Motor neuron (in vitro differentiated cells): Measurements from ENCODE around the gene EQTN. TPM values are rescaled to one million over a fixed set of nuclear protein-coding genes. Genes with fewer than 3 reads are reported as not detected.

Source experiments
- ATAC-seq, 8 experiments: fragments of 200-7000 bp; cut with Tn5 transposase; replicated peaks in 6 of 8; 2 replicates each; pipeline ENCODE4 v1.8.0; 2021; ENCODE audit warnings: mild to moderate bottlenecking in 8 of 8, moderate library complexity in 8 of 8
- H3K27ac ChIP-seq, 2 donors: fragments of 250-450 bp; sonication (Bioruptor Pico); 2 replicates each; pipeline ENCODE4 v1.9.0; 2021; ENCODE audit warnings: antibody characterized with exemption in 2 of 2, mild to moderate bottlenecking in 2 of 2, moderate library complexity in 1 of 2
- H3K4me1 ChIP-seq, 2 donors: fragments of 250-450 bp; sonication (Bioruptor Pico); replicated peaks in 1 of 2; 2 replicates each; pipeline ENCODE4 v1.6.1; 2021; ENCODE audit warnings: antibody characterized with exemption in 2 of 2, mild to moderate bottlenecking in 2 of 2, moderate library complexity in 1 of 2
- H3K4me3 ChIP-seq, 5 donors: fragments of 250-450 bp; sonication (Bioruptor Pico); 2 replicates each; pipeline ENCODE4 v1.9.0; 2021; ENCODE audit warnings: antibody characterized with exemption in 5 of 5, mild to moderate bottlenecking in 5 of 5, moderate library complexity in 4 of 5
- WGBS, 10 experiments: fragments of 450-650 bp; shearing (Covaris generic); methylation state at CpG; one replicate each; pipeline ENCODE4 v1.0.0; 2022; 5-methylcytosine and 5-hydroxymethylcytosine counted together
- in situ Hi-C, 9 experiments: fragments of 400-800 bp; cut with MboI; loops; one replicate each; pipeline ENCODE4 v1.15.0; 2021; ENCODE audit warnings: low sequenced_read_pairs in 9 of 9, low pct_unique_long_range_greater_than_20kb in 2 of 9; ENCODE audit not compliant: unreplicated experiment in 9 of 9
- total RNA-seq, 8 experiments: library from RNA; unstranded; fragments of 300-600 nt; gene quantifications; 2 replicates each; pipeline versions ENCODE4 v1.2.3 to v1.2.4, GENCODE V29; 2022

Gene EQTN
- under 1 TPM in 4 of 8 experiments, not detected in 4; 0.18 to 0.40 (median 0.32) TPM for total RNA-seq

GRCh38 chr9:27297050-27297449 is at the start of gene EQTN:
EQTN (minus strand) TSS chr9:27297150; CDS start chr9:27297055, 95 bp downstream.
- 29 to 89% (median 73%) methylated on average over 2 to 7 of the region's 7 CpGs; no CpG with 5 or more reads in 1 of the 10 experiments for WGBS, 10 experiments
- in situ Hi-C loops = loop anchor here in 1 of 9 experiments (25.0 kb wide), 1 partner anchor 260 kb away; no protein-coding TSS in a partner anchor
- no peak for ATAC-seq

GRCh38 chr9:27344776-27345175 is 47.8 kb upstream of the EQTN start:
- Histone ChIP-seq H3K4me3 (no peak overlapping the region), H3K27ac (no peak overlapping the region), H3K4me1 (peaks cover 14 to 22% of the 10 kb centered on the region in 2 donors)
- ATAC-seq = no peak
- 75 to 100% (median 98%) methylated on average over 1 to 4 of the region's 7 CpGs; no CpG with 5 or more reads in 4 of the 10 experiments for WGBS, 10 experiments
- in situ Hi-C loops = loop anchor here in 2 of 9 experiments (25.0 kb wide), 1 partner anchor 193 kb away; the partner anchor contains the start of gene MOB3B (in 2 of the 2)

More at GRCh38 chr9:27297050-27297449, at the start of gene EQTN:
- Histone ChIP-seq H3K4me3 (no peak within 1 kb of the TSS), H3K4me1 (no peaks in the 10 kb centered on the region), H3K27ac (no peak within 1 kb of the TSS)

- no peak overlapping the region for H3K4me3 ChIP-seq
- in situ Hi-C loops = loop anchor here in 2 of 9 experiments (25.0 kb wide), 1 partner anchor 196 kb away; the partner anchor contains the start of gene MOB3B (in 2 of the 2)
- H3K4me1 ChIP-seq = peaks cover 16 to 22% of the 10 kb centered on the region in 2 donors
- 24 to 100% (median 90%) methylated on average over 2 to 9 of the region's 9 CpGs; no CpG with 5 or more reads in 1 of the 10 experiments for WGBS, 10 experiments
- no peak overlapping the region for H3K27ac ChIP-seq
- peak in 1 of 8 experiments; percentile 23 for ATAC-seq
Observed at GRCh38 chr9:27341545-27342294, 44.8 kb upstream of the EQTN start.

GRCh38 chr9:27340961-27341511 is 44.1 kb upstream of the EQTN start:
- no peak overlapping the region for H3K27ac ChIP-seq
- H3K4me3 ChIP-seq = no peak overlapping the region
- in situ Hi-C loops = loop anchor here in 2 of 9 experiments (25.0 kb wide), 1 partner anchor 196 kb away; the partner anchor contains the start of gene MOB3B (in 2 of the 2)
- H3K4me1 ChIP-seq = peaks cover 16 to 22% of the 10 kb centered on the region in 2 donors
- 33 to 54% (median 38%) methylated on average over 3 to 7 of the region's 7 CpGs; no CpG with 5 or more reads in 3 of the 10 experiments for WGBS, 10 experiments
- peak in 5 of 8 experiments; percentile 46 to 79 (median 70) for ATAC-seq

GRCh38 chr9:27340285-27340674 is 43.3 kb upstream of the EQTN start:
- in situ Hi-C loops = loop anchor here in 2 of 9 experiments (25.0 kb wide), 1 partner anchor 197 kb away; the partner anchor contains the start of gene MOB3B (in 2 of the 2)
- Histone ChIP-seq H3K4me1 (peaks cover 16 to 22% of the 10 kb centered on the region in 2 donors), H3K4me3 (no peak overlapping the region), H3K27ac (no peak overlapping the region)
- ATAC-seq = peak in 7 of 8 experiments; percentile 14 to 62 (median 34)
- WGBS, 10 experiments = 0 to 100% (median 23%) methylated on average over 1 to 3 of the region's 5 CpGs; no CpG with 5 or more reads in 2 of the 10 experiments

- ATAC-seq = peak in 5 of 8 experiments; percentile 35 to 88 (median 87)
- Histone ChIP-seq H3K27ac (no peak overlapping the region), H3K4me1 (peaks cover 16 to 22% of the 10 kb centered on the region in 2 donors), H3K4me3 (no peak overlapping the region)
- in situ Hi-C loops = loop anchor here in 8 of 9 experiments (10.0 to 25.0 kb wide), 4 partner anchors 185 to 205 kb away; partner anchors contain the start of genes MOB3B (in 3 of the 8) and IFNK (in 1 of the 8)
- 0 to 100% (median 67%) methylated on average over 1 to 11 of the region's 11 CpGs for WGBS, 10 experiments
Observed at GRCh38 chr9:27339661-27340284, 42.8 kb upstream of the EQTN start.

- Histone ChIP-seq H3K4me1 (peaks cover 16 to 24% of the 10 kb centered on the region in 2 donors), H3K27ac (no peak overlapping the region), H3K4me3 (no peak overlapping the region)
- in situ Hi-C loops = loop anchor here in 8 of 9 experiments (10.0 to 25.0 kb wide), 4 partner anchors 186 to 206 kb away; partner anchors contain the start of genes MOB3B (in 3 of the 8) and IFNK (in 1 of the 8)
- WGBS, 10 experiments = 49 to 100% (median 90%) methylated on average over 1 to 9 of the region's 9 CpGs
- peak in 1 of 8 experiments; percentile 19 for ATAC-seq
Observed at GRCh38 chr9:27338527-27338903, 41.6 kb upstream of the EQTN start.

GRCh38 chr9:27337833-27338526 is 41.0 kb upstream of the EQTN start:
- no peak overlapping the region for H3K27ac ChIP-seq
- no peak overlapping the region for H3K4me3 ChIP-seq
- peaks cover 18 to 27% of the 10 kb centered on the region in 2 donors for H3K4me1 ChIP-seq
- ATAC-seq = peak in 1 of 8 experiments; percentile 33
- 17 to 97% (median 78%) methylated on average over 1 to 4 of the region's 5 CpGs; no CpG with 5 or more reads in 1 of the 10 experiments for WGBS, 10 experiments
- in situ Hi-C loops = loop anchor here in 8 of 9 experiments (10.0 to 25.0 kb wide), 4 partner anchors 187 to 207 kb away; partner anchors contain the start of genes MOB3B (in 3 of the 8) and IFNK (in 1 of the 8)

GRCh38 chr9:27337236-27337635 is 40.3 kb upstream of the EQTN start:
- H3K4me3 ChIP-seq = no peak overlapping the region
- in situ Hi-C loops = loop anchor here in 8 of 9 experiments (10.0 to 25.0 kb wide), 4 partner anchors 188 to 208 kb away; partner anchors contain the start of genes MOB3B (in 3 of the 8) and IFNK (in 1 of the 8)
- peaks cover 18 to 27% of the 10 kb centered on the region in 2 donors for H3K4me1 ChIP-seq
- WGBS, 10 experiments = 92% methylated on average over 2 of the region's 3 CpGs; no CpG with 5 or more reads in 8 of the 10 experiments
- ATAC-seq = no peak
- H3K27ac ChIP-seq = no peak overlapping the region

- 83 to 100% (median 92%) methylated on average over 1 to 9 of the region's 10 CpGs; no CpG with 5 or more reads in 6 of the 10 experiments for WGBS, 10 experiments
- ATAC-seq = no peak
- in situ Hi-C loops = loop anchor here in 8 of 9 experiments (10.0 to 25.0 kb wide), 4 partner anchors 188 to 208 kb away; partner anchors contain the start of genes MOB3B (in 3 of the 8) and IFNK (in 1 of the 8)
- H3K27ac ChIP-seq = no peak overlapping the region
- no peak overlapping the region for H3K4me3 ChIP-seq
- peaks cover 18 to 27% of the 10 kb centered on the region in 2 donors for H3K4me1 ChIP-seq
Observed at GRCh38 chr9:27336829-27337228, 39.9 kb upstream of the EQTN start.

- in situ Hi-C loops = loop anchor here in 8 of 9 experiments (10.0 to 25.0 kb wide), 4 partner anchors 189 to 209 kb away; partner anchors contain the start of genes MOB3B (in 3 of the 8) and IFNK (in 1 of the 8)
- Histone ChIP-seq H3K27ac (no peak overlapping the region), H3K4me1 (peaks cover 18 to 21% of the 10 kb centered on the region in 2 donors), H3K4me3 (no peak overlapping the region)
- no peak for ATAC-seq
- WGBS, 10 experiments = 80 to 100% (median 86%) methylated on average over 1 of the region's 1 CpG; no CpG with 5 or more reads in 3 of the 10 experiments
Observed at GRCh38 chr9:27336126-27336525, 39.2 kb upstream of the EQTN start.
